Thoracic aorta (tissue), 2 donors: ENCODE measurements around the gene ZNF835. TPM values are rescaled to one million over a fixed set of nuclear protein-coding genes. Genes with fewer than 3 reads are reported as not detected.

Source experiments
- ATAC-seq: fragments of 150-250 bp; one replicate; pipeline ENCODE4 v1.8.0; 2017; ENCODE audit warnings: low read depth; ENCODE audit not compliant: insufficient number of reproducible peaks, low FRiP score
- DNase-seq: peaks from one replicate; pipeline ENCODE4 v3.0.0-alpha.2; 2020; ENCODE audit warnings: low spot score
- H3K27ac ChIP-seq, 2 donors: fragments of 200-600 bp; sonication (generic); 1 replicate in 1 of 2; 2 replicates in 1 of 2; pipeline ENCODE4 v1.5.1; 2016; ENCODE audit warnings: mild to moderate bottlenecking in 2 of 2, moderate library complexity in 2 of 2
- H3K27me3 ChIP-seq: fragments of 200-600 bp; sonication (generic); replicated peaks from 2 replicates; pipeline ENCODE4 v1.6.0; 2016; ENCODE audit warnings: mild to moderate bottlenecking; ENCODE audit not compliant: insufficient read depth
- H3K36me3 ChIP-seq: fragments of 200-600 bp; sonication (generic); one replicate; pipeline ENCODE4 v1.5.1; 2016
- H3K4me1 ChIP-seq, 2 donors: fragments of 200-600 bp; sonication (generic); 1 replicate in 1 of 2; 2 replicates in 1 of 2; pipeline versions ENCODE4 v1.5.1 to v1.6.0; 2016; ENCODE audit warnings: low read depth in 2 of 2, mild to moderate bottlenecking in 1 of 2; ENCODE audit not compliant: control insufficient read depth in 1 of 2
- H3K4me3 ChIP-seq: fragments of 200-600 bp; sonication (generic); 2 replicates; pipeline ENCODE4 v1.5.1; 2016; ENCODE audit warnings: mild to moderate bottlenecking
- H3K9me3 ChIP-seq: fragments of 200-600 bp; sonication (generic); 2 replicates; pipeline ENCODE4 v1.5.1; 2016
- CTCF ChIP-seq: fragments of 200-600 bp; sonication (generic); IDR thresholded peaks from one replicate; pipeline ENCODE4 v1.5.1; 2019; ENCODE audit warnings: antibody characterized with exemption
- total RNA-seq, 2 donors: library from RNA; depleted of rRNA; stranded (reverse); fragments of >200 nt; gene quantifications; one replicate each; pipeline versions ENCODE4 v1.1.0 to v1.2.3, GENCODE V29; 2016

ZNF835 gene
- total RNA-seq, 2 donors from 2014 or later = 4.7 to 14.5 TPM

- DNase-seq = no peak
- TF ChIP-seq CTCF = no peak
Observed at GRCh38 chr19:56633021-56633420, 38.5 kb downstream of the ZNF835 start.

GRCh38 chr19:56625708-56626107 is 45.8 kb downstream of the ZNF835 start:
- Histone ChIP-seq H3K27ac (no peak overlapping the region), H3K4me1 (no peaks in the 10 kb centered on the region), H3K36me3 (peaks cover 45% of the 10 kb centered on the region), H3K4me3 (no peak overlapping the region), H3K9me3 (peaks cover 88% of the 10 kb centered on the region), H3K27me3 (no peaks in the 10 kb centered on the region)
- ATAC-seq = no peak
- DNase-seq = no peak
- no peak for TF ChIP-seq CTCF

More at GRCh38 chr19:56633021-56633420, 38.5 kb downstream of the ZNF835 start:
- no peaks in the 10 kb centered on the region for H3K36me3 ChIP-seq
- no peak overlapping the region for H3K4me3 ChIP-seq
- H3K9me3 ChIP-seq = peaks cover 62% of the 10 kb centered on the region
- no peaks in the 10 kb centered on the region for H3K27me3 ChIP-seq
- H3K4me1 ChIP-seq = no peaks in the 10 kb centered on the region
- no peak for ATAC-seq
- no peak overlapping the region for H3K27ac ChIP-seq

- Histone ChIP-seq H3K36me3 (peaks cover 60% of the 10 kb centered on the region), H3K4me1 (no peaks in the 10 kb centered on the region), H3K27ac (no peak overlapping the region), H3K27me3 (no peaks in the 10 kb centered on the region), H3K4me3 (no peak overlapping the region), H3K9me3 (peaks cover 94% of the 10 kb centered on the region)
- ATAC-seq (no peak), DNase-seq (no peak)
- no peak for TF ChIP-seq CTCF
Observed at GRCh38 chr19:56623006-56623405, 48.6 kb downstream of the ZNF835 start.

DNA sequence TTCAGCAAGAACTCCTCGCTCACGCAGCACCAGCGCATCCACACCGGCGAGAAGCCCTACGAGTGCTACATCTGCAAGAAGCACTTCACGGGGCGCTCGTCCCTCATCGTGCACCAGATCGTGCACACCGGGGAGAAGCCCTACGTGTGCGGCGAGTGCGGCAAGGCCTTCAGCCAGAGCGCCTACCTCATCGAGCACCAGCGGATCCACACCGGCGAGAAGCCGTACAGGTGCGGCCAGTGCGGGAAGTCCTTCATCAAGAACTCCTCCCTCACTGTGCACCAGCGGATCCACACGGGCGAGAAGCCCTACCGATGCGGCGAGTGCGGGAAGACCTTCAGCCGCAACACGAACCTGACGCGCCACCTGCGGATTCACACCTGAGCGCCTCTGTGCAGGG is 49.2 kb downstream of the ZNF835 start:
- Histone ChIP-seq H3K27ac (no peak overlapping the region), H3K9me3 (peaks cover 94% of the 10 kb centered on the region), H3K27me3 (no peaks in the 10 kb centered on the region), H3K4me1 (no peaks in the 10 kb centered on the region), H3K36me3 (peaks cover 65% of the 10 kb centered on the region), H3K4me3 (no peak overlapping the region)
- TF ChIP-seq CTCF = no peak
- DNase-seq (no peak), ATAC-seq (no peak)

GRCh38 chr19:56619121-56619520 is 52.4 kb downstream of the ZNF835 start:
- H3K9me3 ChIP-seq = peaks cover 87% of the 10 kb centered on the region
- no peak for DNase-seq
- no peak overlapping the region for H3K27ac ChIP-seq
- no peak for ATAC-seq
- H3K27me3 ChIP-seq = no peaks in the 10 kb centered on the region
- no peak for TF ChIP-seq CTCF
- H3K36me3 ChIP-seq = peaks cover 58% of the 10 kb centered on the region
- no peaks in the 10 kb centered on the region for H3K4me1 ChIP-seq
- no peak overlapping the region for H3K4me3 ChIP-seq
